Non-pigmented ciliary epithelial cell (primary cell): Measurements from ENCODE around the gene BRD3OS.

Experiments
- DNase-seq: peaks from one replicate; pipeline ENCODE4 v3.0.0-alpha.2; 2010; ENCODE audit warnings: low read depth

BRD3OS gene

DNA sequence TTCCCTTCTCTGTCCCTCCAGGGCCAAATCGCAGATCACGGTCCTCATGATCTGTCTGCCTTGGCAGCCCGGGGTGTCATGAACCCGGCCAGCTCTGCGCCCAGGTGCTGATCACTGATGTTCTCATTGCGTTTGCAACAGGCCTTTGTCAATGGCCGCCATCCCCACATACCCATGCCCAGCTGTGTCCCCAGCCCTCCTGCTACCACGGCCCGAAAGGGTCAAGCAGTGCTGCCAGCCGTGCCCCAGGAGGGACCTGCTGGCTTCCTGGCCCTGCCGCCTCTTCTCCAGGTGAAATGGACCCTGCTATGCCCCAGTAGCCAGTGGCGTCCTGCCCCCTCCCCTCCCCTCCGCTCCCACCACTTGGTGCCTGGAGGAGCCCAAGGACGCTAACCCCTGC, 20.4 kb upstream of the BRD3OS start:
- DNase-seq = no peak

DNA sequence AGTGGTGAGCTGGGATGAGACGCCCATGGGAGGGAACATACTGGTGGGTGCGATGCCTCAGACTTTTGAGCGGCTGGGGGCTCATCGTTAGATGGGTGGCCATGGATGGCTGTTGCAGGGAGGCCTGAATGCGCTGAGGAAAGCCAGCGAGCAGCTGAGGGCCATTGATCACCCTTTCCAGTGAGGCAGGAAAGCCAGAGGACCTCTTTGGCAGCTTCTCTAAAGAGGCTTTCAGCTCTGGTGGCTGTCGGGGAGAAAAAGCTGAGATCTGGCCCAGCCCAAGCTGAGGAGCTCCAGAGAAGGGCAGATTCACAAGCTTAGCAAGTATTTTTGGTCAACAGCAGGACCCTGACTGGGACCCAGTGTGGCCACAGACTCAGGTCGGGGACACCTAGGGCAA, 19.9 kb upstream of the BRD3OS start:
- DNase-seq = no peak

GRCh38 chr9:134007150-134007549, 18.1 kb upstream of the BRD3OS start:
- no peak for DNase-seq

- DNase-seq = no peak
These were observed 17.7 kb upstream of the BRD3OS start for GRCh38 chr9:134007571-134007970.

- no peak for DNase-seq
These were observed 14.7 kb upstream of the BRD3OS start for GRCh38 chr9:134010310-134011173.

DNA sequence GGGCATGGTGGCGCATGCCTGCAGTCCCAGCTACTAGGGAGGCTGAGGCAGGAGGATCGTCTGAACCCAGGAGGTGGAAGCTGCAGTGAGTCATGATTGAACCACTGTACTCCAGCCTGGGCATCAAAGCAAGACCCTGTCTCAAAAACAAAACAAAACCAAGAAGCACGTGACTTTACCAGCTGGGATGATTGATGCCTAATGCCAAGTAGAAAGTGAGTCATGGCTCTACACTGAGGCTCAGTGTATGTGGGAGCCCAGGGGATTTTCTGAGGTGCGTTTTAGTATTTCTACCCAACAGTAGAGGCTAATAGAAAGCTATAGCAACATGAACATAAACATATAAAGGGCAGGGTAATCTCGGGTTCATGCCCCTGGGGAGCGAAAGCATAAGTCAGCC, 13.9 kb upstream of the BRD3OS start:
- DNase-seq = no peak

- no peak for DNase-seq
These were observed 10.3 kb upstream of the BRD3OS start for GRCh38 chr9:134014946-134015345.

- no peak for DNase-seq
These were observed 978 bp upstream of the BRD3OS start for GRCh38 chr9:134024214-134024792.

- no peak for DNase-seq
These were observed 593 bp downstream of the BRD3OS start for GRCh38 chr9:134025606-134026541.

- DNase-seq = no peak
These were observed 1.3 kb downstream of the BRD3OS start for GRCh38 chr9:134026581-134026980.

DNA sequence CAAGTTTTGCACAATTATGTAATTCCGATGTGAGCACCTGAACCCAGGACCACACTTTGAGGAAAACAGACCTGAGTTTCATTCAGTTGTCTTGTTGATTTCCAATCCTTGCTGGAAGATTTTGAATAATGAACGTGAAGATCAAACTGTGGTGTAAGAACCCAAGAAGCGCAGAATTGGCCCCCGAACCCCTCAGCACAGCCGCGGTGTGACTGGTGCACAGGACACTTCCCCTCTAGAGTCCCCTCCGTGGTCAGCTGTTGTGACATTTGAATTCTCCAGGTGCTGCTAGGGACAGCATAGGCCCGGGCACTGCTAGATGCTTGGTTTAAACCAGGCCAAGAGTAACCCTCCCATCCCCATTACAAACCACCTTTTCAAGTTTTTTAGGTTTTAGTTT, 1.7 kb downstream of the BRD3OS start:
- no peak for DNase-seq

GRCh38 chr9:134027561-134027960, 2.3 kb downstream of the BRD3OS start:
- DNase-seq = no peak

- DNase-seq = no peak
These were observed 2.8 kb downstream of the BRD3OS start for GRCh38 chr9:134028076-134028475.

DNA sequence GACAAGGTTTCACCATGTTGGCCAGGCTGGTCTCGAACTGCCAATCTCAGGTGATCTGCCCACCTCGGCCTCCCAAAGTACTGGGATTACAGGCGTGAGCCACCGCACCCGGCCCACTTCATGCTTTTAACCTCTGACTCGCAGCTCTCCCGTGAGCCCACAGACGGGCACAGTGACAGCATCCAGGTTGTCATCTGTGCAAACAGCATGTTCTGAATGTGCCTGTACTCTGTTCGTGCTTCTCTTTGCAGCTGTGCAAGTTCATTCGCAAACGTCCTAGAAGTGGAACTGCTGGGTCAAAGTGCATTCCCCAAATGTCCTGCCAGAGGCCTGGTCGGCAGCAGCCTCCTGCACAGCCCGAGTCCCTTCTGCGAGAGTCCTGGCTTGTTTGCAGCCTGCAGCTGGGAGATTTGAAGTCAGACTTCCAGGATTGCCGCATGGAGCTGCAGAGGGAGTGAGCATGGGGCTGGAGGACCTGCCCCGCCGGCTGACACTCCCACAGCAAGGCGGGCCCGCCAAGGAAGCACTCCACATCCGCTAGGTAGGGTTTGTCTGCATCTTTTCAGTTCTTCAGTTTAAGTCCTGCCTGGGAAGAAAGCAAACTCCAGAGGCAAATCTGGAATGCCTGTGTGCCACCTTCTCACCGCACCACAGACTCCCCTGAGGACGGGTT, 3.4 kb downstream of the BRD3OS start:
- DNase-seq = no peak

GRCh38 chr9:134029248-134030226, 4.3 kb downstream of the BRD3OS start:
- no peak for DNase-seq

DNA sequence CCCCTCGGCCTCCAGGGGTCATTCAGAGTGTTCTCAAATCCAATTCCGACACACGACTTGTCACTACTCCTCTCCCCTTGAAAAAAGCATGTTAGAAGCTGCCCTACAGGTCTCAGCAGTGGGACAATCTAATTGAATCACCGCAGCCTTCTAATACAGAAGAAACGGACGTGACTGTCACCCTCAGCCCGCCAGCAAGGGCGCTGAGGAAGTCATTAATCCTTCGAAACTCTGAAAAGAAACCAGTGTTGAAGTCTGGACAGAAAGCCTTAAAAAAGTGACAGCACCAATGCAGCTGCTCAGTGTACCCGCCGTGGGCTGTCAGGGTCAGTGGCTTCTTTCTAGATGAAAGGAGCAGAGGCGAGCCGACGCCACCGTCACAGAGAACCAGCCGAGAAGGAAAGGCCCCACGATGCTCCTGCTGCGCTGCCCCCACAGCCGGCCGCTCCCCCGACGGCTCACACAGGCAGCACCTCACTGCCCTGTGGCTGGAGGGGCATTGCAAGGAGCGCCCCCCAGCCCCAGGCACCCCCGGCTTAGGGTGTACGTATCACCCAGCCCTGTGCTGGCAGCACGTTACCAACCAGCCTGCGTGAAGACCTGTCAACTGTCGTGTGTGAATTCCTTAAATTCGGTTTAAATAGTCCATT, 5.7 kb downstream of the BRD3OS start:
- DNase-seq = no peak

GRCh38 chr9:134031783-134032182, 6.5 kb downstream of the BRD3OS start:
- DNase-seq = no peak

DNA sequence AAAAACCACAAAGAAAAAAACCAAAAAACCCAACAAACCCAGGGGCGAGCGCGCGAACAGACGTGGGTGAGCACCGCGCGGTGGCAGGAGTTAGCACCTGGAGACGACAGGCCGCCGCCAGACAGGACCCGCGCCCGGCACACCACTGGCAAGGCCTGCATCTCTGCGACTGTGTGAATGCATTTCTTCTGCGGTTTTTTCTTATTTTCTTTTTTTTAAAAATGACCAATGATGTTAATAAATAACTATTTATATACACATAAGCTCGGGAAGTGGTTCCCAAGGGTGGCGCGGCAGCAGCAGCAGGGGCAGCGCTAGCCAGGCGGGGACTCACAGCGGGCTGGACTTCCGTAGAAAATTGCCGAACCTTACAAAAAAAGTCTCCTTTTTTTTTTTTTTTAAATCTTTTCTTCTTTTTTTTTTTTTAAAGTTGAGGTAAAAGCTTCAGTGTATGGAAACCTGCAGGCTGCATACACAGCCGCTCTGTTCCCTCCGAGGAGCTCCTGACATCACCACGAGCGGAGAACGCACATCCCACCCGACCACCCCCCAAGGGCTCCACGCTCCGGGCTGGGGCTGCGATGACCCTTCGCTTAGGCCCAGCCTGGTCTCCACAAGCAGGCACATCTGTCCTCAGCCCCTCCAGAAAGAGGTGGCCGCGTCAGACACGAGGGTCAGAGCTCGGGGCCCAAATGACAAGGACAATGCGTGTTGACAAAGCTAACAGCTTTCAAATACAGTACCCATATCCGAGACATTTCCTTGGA, 7.4 kb downstream of the BRD3OS start:
- no peak for DNase-seq

DNA sequence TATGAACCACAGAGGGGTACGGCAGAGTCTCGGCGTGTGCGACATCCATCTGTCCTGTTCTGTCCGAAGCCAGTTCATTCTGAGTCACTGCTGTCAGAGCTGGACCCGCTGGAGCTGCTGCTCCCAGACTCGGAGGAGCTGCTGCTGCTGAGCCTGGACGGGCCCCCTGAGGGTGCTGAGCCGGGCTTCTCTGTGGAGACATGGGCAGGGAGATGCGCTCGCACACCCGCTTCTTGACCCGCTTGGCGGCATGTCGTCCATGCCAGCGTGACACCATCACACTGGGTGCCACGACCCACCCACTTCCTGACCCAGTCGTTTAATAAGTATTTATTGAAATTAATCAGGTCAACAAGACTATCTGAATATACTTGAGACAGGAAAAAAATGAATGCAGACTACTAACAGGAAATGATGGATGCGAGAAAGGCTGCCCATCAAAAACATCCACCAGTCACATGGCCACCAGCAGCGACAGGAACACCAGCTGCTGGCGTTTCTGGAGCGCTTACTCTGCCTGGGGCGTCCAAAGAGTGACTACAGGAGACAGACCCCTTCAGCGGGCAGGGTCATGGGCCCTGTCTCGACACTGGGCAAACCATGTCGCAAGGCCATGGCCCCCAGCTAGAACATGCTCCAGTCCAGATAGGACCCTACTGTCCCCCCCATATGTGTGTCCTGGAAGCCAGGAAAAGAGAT, 8.4 kb downstream of the BRD3OS start:
- no peak for DNase-seq
